ENCODE measurements around the gene SLC16A10. TPM values are rescaled to one million over a fixed set of nuclear protein-coding genes. Genes with fewer than 3 reads are reported as not detected.

SLC16A10 gene
- 0.10 TPM in 1 of 3 replicates, not detected in the others for polyA plus RNA-seq
- not detected for polyA plus RNA-seq (2011; ENCODE audit: low read depth)
- not detected in 2 replicates for polyA plus RNA-seq (2011; cell fraction: cytosol; rRNA removed)
- polyA plus RNA-seq (2011; cell fraction: nucleus; rRNA removed): not detected in 2 replicates
- not detected in 2 replicates for polyA plus RNA-seq (2012; ENCODE audit: low replicate concordance)
- polyA minus RNA-seq: not detected in 3 replicates
- polyA minus RNA-seq (2011; cell fraction: cytosol; rRNA and poly(A)+ RNA removed): not detected
- polyA minus RNA-seq (2011; cell fraction: nucleus; rRNA and poly(A)+ RNA removed): not detected in 2 replicates

- FAIRE-seq: no peak
- H3K4me3 ChIP-seq (ENCODE audit: control insufficient read depth in 2 of 3, extremely low read depth in 1 of 3, insufficient read depth in 2 of 3, low read depth in 1 of 3, low read length in 3 of 3): peak within 1 kb of the TSS; percentile 34 to 59 (median 59)
- H3K27ac ChIP-seq (ENCODE audit: control insufficient read depth, insufficient read depth, low read length): no peak within 1 kb of the TSS
- dilution Hi-C loops (cut with MboI; ENCODE audit: extremely low pct_ligation_motif_present, low sequenced_read_pairs): no loop called here
- TF ChIP-seq CTCF (optimal IDR thresholded peaks at IDR 0.05 in 1 of 3, IDR thresholded peaks at IDR 0.05 in 1 of 3, conservative IDR thresholded peaks at IDR 0.05 in 1 of 3; ENCODE audit: extremely low read depth in 1 of 3, insufficient read depth in 2 of 3, low read length in 3 of 3): no peak
- TF ChIP-seq EZH2 (IDR thresholded peaks at IDR 0.05; ENCODE audit: low read length): peak; percentile 65
- H3K36me3 ChIP-seq (ENCODE audit: control insufficient read depth in 2 of 2, extremely low read depth in 1 of 2, insufficient read depth in 2 of 2, low read length in 2 of 2): no peaks in the 10 kb centered on the region
- DNase-seq (ENCODE audit: low read depth, low spot score): no peak
- H3K9me1 ChIP-seq (ENCODE audit: control insufficient read depth, extremely low read depth, insufficient read depth, low read length): no peaks in the 10 kb centered on the region
- peak within 1 kb of the TSS; percentile 73 for H3K4me2 ChIP-seq (ENCODE audit: control insufficient read depth, extremely low read depth, insufficient read depth, low read depth, low read length)
- H3K27me3 ChIP-seq (ENCODE audit: control insufficient read depth, extremely low read depth, insufficient read depth, low read length): peaks cover 19% of the 10 kb centered on the region
- no peaks in the 10 kb centered on the region for H3K9me3 ChIP-seq (ENCODE audit: control insufficient read depth, low read depth, low read length)
- peaks cover 5% of the 10 kb centered on the region for H3K4me1 ChIP-seq (ENCODE audit: control insufficient read depth, extremely low read depth, insufficient read depth, low read length)
- H3K9ac ChIP-seq (ENCODE audit: control insufficient read depth, extremely low read depth, insufficient read depth, low read length): no peak within 1 kb of the TSS
- no peaks in the 10 kb centered on the region for H4K20me1 ChIP-seq (ENCODE audit: control insufficient read depth, extremely low read depth, insufficient read depth, low read length)
- H2AFZ ChIP-seq (ENCODE audit: control insufficient read depth, low read length): peak within 1 kb of the TSS; percentile 66
- no peaks in the 10 kb centered on the region for H3K79me2 ChIP-seq (ENCODE audit: control insufficient read depth, insufficient read depth, low read length)
These were observed at the start of gene SLC16A10 for GRCh38 chr6:111087106-111087835. Gene SLC16A10 (plus strand): TSS chr6:111087503. CDS start chr6:111087753, 250 bp downstream.

- H3K36me3 ChIP-seq (ENCODE audit: control insufficient read depth in 2 of 2, extremely low read depth in 1 of 2, insufficient read depth in 2 of 2, low read length in 2 of 2): no peaks in the 10 kb centered on the region
- no peak for DNase-seq (ENCODE audit: low read depth, low spot score)
- no peak overlapping the region for H2AFZ ChIP-seq (ENCODE audit: control insufficient read depth, low read length)
- H3K9me3 ChIP-seq (ENCODE audit: control insufficient read depth, low read depth, low read length): no peaks in the 10 kb centered on the region
- H3K4me2 ChIP-seq (ENCODE audit: control insufficient read depth, extremely low read depth, insufficient read depth, low read depth, low read length): no peak overlapping the region
- TF ChIP-seq EZH2 (IDR thresholded peaks at IDR 0.05; ENCODE audit: low read length): no peak
- no peak for TF ChIP-seq CTCF (optimal IDR thresholded peaks at IDR 0.05 in 1 of 3, IDR thresholded peaks at IDR 0.05 in 1 of 3, conservative IDR thresholded peaks at IDR 0.05 in 1 of 3; ENCODE audit: extremely low read depth in 1 of 3, insufficient read depth in 2 of 3, low read length in 3 of 3)
- no peak overlapping the region for H3K9ac ChIP-seq (ENCODE audit: control insufficient read depth, extremely low read depth, insufficient read depth, low read length)
- H3K27ac ChIP-seq (ENCODE audit: control insufficient read depth, insufficient read depth, low read length): no peak overlapping the region
- no peak for FAIRE-seq
- H3K4me1 ChIP-seq (ENCODE audit: control insufficient read depth, extremely low read depth, insufficient read depth, low read length): peaks cover 4% of the 10 kb centered on the region
- dilution Hi-C loops (cut with MboI; ENCODE audit: extremely low pct_ligation_motif_present, low sequenced_read_pairs): loop anchor here (25.0 kb wide), 1 partner anchor 174 kb away; no protein-coding TSS in a partner anchor
- H3K79me2 ChIP-seq (ENCODE audit: control insufficient read depth, insufficient read depth, low read length): no peaks in the 10 kb centered on the region
- H4K20me1 ChIP-seq (ENCODE audit: control insufficient read depth, extremely low read depth, insufficient read depth, low read length): no peaks in the 10 kb centered on the region
- no peaks in the 10 kb centered on the region for H3K27me3 ChIP-seq (ENCODE audit: control insufficient read depth, extremely low read depth, insufficient read depth, low read length)
- no peaks in the 10 kb centered on the region for H3K9me1 ChIP-seq (ENCODE audit: control insufficient read depth, extremely low read depth, insufficient read depth, low read length)
- H3K4me3 ChIP-seq (ENCODE audit: control insufficient read depth in 2 of 3, extremely low read depth in 1 of 3, insufficient read depth in 2 of 3, low read depth in 1 of 3, low read length in 3 of 3): no peak overlapping the region
These were observed 48.6 kb upstream of the SLC16A10 start for GRCh38 chr6:111038534-111039252.
